Neural cell (in vitro differentiated cells): ENCODE measurements around the gene TNS3. TPM values are rescaled to one million over a fixed set of nuclear protein-coding genes. Genes with fewer than 3 reads are reported as not detected.

Source experiments
- H2AFZ ChIP-seq: fragments of 200-600, 300-800 bp; sonication (generic), shearing (Covaris generic); 2 replicates; pipeline ENCODE4 v1.6.0; 2014; ENCODE audit warnings: low read depth, mild to moderate bottlenecking, antibody characterized with exemption, low read length, moderate library complexity
- H3F3A ChIP-seq: fragments of 200-600 bp; shearing (Covaris generic); 2 replicates; pipeline ENCODE4 v1.6.1; 2016; ENCODE audit warnings: mild to moderate bottlenecking, moderate library complexity, mixed read lengths, antibody characterized with exemption, low read length; ENCODE audit not compliant: insufficient read depth, poor library complexity, severe bottlenecking
- H3K27ac ChIP-seq: fragments of 200-600, 300-800 bp; sonication (generic), shearing (Covaris generic); 2 replicates; pipeline ENCODE4 v1.5.1; 2014; ENCODE audit warnings: mild to moderate bottlenecking, low read length, moderate library complexity
- H3K27me3 ChIP-seq: fragments of 300-800, 200-600 bp; sonication (generic), shearing (Covaris generic); 2 replicates; pipeline ENCODE4 v1.6.0; 2014; ENCODE audit warnings: mild to moderate bottlenecking, low read depth, low read length, moderate library complexity; ENCODE audit not compliant: insufficient read depth
- H3K36me3 ChIP-seq: fragments of 300-800, 200-600 bp; sonication (generic), shearing (Covaris generic); 2 replicates; pipeline ENCODE4 v1.5.1; 2014; ENCODE audit warnings: mild to moderate bottlenecking, antibody characterized with exemption, low read length, moderate library complexity; ENCODE audit not compliant: insufficient read depth
- H3K4me2 ChIP-seq: fragments of 300-800, 200-600 bp; sonication (generic), shearing (Covaris generic); 2 replicates; pipeline ENCODE4 v1.6.0; 2014; ENCODE audit warnings: mild to moderate bottlenecking, low read length
- H3K4me3 ChIP-seq: fragments of 300-800, 200-600 bp; sonication (generic), shearing (Covaris generic); 2 replicates; pipeline ENCODE4 v1.5.1; 2014; ENCODE audit warnings: mild to moderate bottlenecking, low read length, moderate library complexity
- H3K79me2 ChIP-seq: fragments of 200-600 bp; shearing (Covaris generic); replicated peaks from 2 replicates; pipeline ENCODE4 v1.6.0; 2014; ENCODE audit warnings: mild to moderate bottlenecking, low read length, moderate library complexity; ENCODE audit not compliant: insufficient read depth
- H3K9ac ChIP-seq: fragments of 300-800, 200-600 bp; sonication (generic), shearing (Covaris generic); 2 replicates; pipeline ENCODE4 v1.6.1; 2016; ENCODE audit warnings: mild to moderate bottlenecking, low read length, mixed read lengths
- H3K9me2 ChIP-seq: fragments of 200-600 bp; shearing (Covaris generic); 2 replicates; pipeline ENCODE4 v1.6.1; 2016; ENCODE audit warnings: mild to moderate bottlenecking, low read length, mixed read lengths; ENCODE audit not compliant: insufficient read depth
- H3K9me3 ChIP-seq: fragments of 200-600, 300-800 bp; sonication (generic), shearing (Covaris generic); 2 replicates; pipeline ENCODE4 v1.6.1; 2016; ENCODE audit warnings: mild to moderate bottlenecking, mixed run types, low read length, moderate library complexity, mixed read lengths
- H4K20me1 ChIP-seq: fragments of 200-600 bp; shearing (Covaris generic); 2 replicates; pipeline ENCODE4 v1.6.1; 2016; ENCODE audit warnings: mild to moderate bottlenecking, mixed run types; ENCODE audit not compliant: insufficient read depth
- CTCF ChIP-seq: fragments of 450-650 bp; IDR thresholded peaks from 2 replicates; pipeline ENCODE4 v1.5.1; 2014; ENCODE audit warnings: antibody characterized with exemption, mild to moderate bottlenecking, moderate library complexity; ENCODE audit not compliant: poor library complexity, severe bottlenecking
- EP300 ChIP-seq: fragments of 450-650 bp; conservative IDR thresholded peaks from 2 replicates; pipeline ENCODE4 v1.6.1; 2014; ENCODE audit warnings: antibody characterized with exemption, mild to moderate bottlenecking, moderate library complexity; ENCODE audit not compliant: poor library complexity, severe bottlenecking
- EZH2 ChIP-seq: fragments of 200-600, 300-800 bp; shearing (Covaris generic), sonication (generic); IDR thresholded peaks from 2 replicates; pipeline ENCODE4 v1.6.1; 2014; ENCODE audit warnings: antibody characterized with exemption, low read length, borderline replicate concordance, mild to moderate bottlenecking; ENCODE audit not compliant: insufficient read depth, poor library complexity, severe bottlenecking
- MXI1 ChIP-seq: fragments of 450-650 bp; conservative IDR thresholded peaks from 2 replicates; pipeline ENCODE4 v1.6.1; 2014; ENCODE audit warnings: antibody characterized with exemption, mild to moderate bottlenecking; ENCODE audit not compliant: poor library complexity, severe bottlenecking
- POLR2AphosphoS5 ChIP-seq: IDR thresholded peaks from 2 replicates; pipeline ENCODE4 v1.6.1; 2012
- RAD21 ChIP-seq: fragments of 450-650 bp; conservative IDR thresholded peaks from 2 replicates; pipeline ENCODE4 v1.6.1; 2014; ENCODE audit warnings: antibody characterized with exemption, mild to moderate bottlenecking, moderate library complexity
- REST ChIP-seq: IDR thresholded peaks from 2 replicates; pipeline ENCODE4 v1.6.1; 2012; ENCODE audit warnings: borderline replicate concordance
- SMC3 ChIP-seq: fragments of 450-650 bp; conservative IDR thresholded peaks from 2 replicates; pipeline ENCODE4 v1.6.1; 2014; ENCODE audit warnings: antibody characterized with exemption, mild to moderate bottlenecking, moderate library complexity; ENCODE audit not compliant: poor library complexity
- TAF1 ChIP-seq: IDR thresholded peaks from 2 replicates; pipeline ENCODE4 v1.6.1; 2012; ENCODE audit warnings: low read depth
- polyA plus RNA-seq: library from polyadenylated mRNA; depleted of rRNA; stranded (reverse); fragments of >200 nt; gene quantifications from 2 replicates; pipeline ENCODE4 v1.2.3, GENCODE V29; 2014

TNS3 gene
- polyA plus RNA-seq, 1 donor from 2014 or later, result 0.58 TPM

- H3K79me2 ChIP-seq, result no peaks in the 10 kb centered on the region
- H3K4me3 ChIP-seq, result peak overlapping the region; percentile 80
- H3K4me2 ChIP-seq, result no peak overlapping the region
- H2AFZ ChIP-seq, result no peak overlapping the region
- peaks cover 22% of the 10 kb centered on the region for H3K27me3 ChIP-seq
- H3K27ac ChIP-seq, result no peak overlapping the region
- TF ChIP-seq RAD21 (no peak), EP300 (no peak), EZH2 (no peak), CTCF (no peak), TAF1 (no peak), SMC3 (no peak), POLR2AphosphoS5 (no peak)
- H3K9me2 ChIP-seq, result no peaks in the 10 kb centered on the region
- no peaks in the 10 kb centered on the region for H3K9me3 ChIP-seq
- H4K20me1 ChIP-seq, result no peaks in the 10 kb centered on the region
- H3F3A ChIP-seq, result no peaks in the 10 kb centered on the region
- peak overlapping the region; percentile 65 for H3K9ac ChIP-seq
- no peaks in the 10 kb centered on the region for H3K36me3 ChIP-seq
These were observed 1.0 kb downstream of the TNS3 start for GRCh38 chr7:47580811-47581331.

GRCh38 chr7:47580175-47580706, 1.7 kb downstream of the TNS3 start:
- H4K20me1 ChIP-seq, result no peaks in the 10 kb centered on the region
- H3K27ac ChIP-seq, result no peak overlapping the region
- TF ChIP-seq CTCF, result no peak
- no peak for TF ChIP-seq TAF1
- TF ChIP-seq RAD21, result no peak
- no peak for TF ChIP-seq REST
- no peak for TF ChIP-seq MXI1
- TF ChIP-seq EZH2, result no peak
- no peak for TF ChIP-seq POLR2AphosphoS5
- TF ChIP-seq EP300, result no peak
- no peak for TF ChIP-seq SMC3
- no peaks in the 10 kb centered on the region for H3F3A ChIP-seq
- H3K4me3 ChIP-seq, result peak overlapping the region; percentile 80
- no peak overlapping the region for H3K9ac ChIP-seq
- no peaks in the 10 kb centered on the region for H3K9me2 ChIP-seq
- H3K36me3 ChIP-seq, result no peaks in the 10 kb centered on the region
- H3K9me3 ChIP-seq, result no peaks in the 10 kb centered on the region
- H3K27me3 ChIP-seq, result peaks cover 22% of the 10 kb centered on the region
- H3K79me2 ChIP-seq, result no peaks in the 10 kb centered on the region
- H2AFZ ChIP-seq, result no peak overlapping the region
- no peak overlapping the region for H3K4me2 ChIP-seq
